WTC11 (cell line): ENCODE results near the gene ISG15. TPM values are rescaled to one million over a fixed set of nuclear protein-coding genes. Genes with fewer than 3 reads are reported as not detected.

ENCODE experiments used
- ATAC-seq: fragments of 200-7000 bp; cut with Tn5 transposase; 2 replicates; pipeline ENCODE4 v1.10.0; 2021; ENCODE audit warnings: mild to moderate bottlenecking, moderate library complexity
- CTCF ChIA-PET: fragments of 300-600 bp; sonication (Branson Sonifier 250); formaldehyde crosslinking; loops from one replicate; lab custom pipeline; 2021; ENCODE audit warnings: antibody characterized with exemption; lab: Charles Lee
- POLR2A ChIA-PET: fragments of 350-600 bp; sonication (Branson Sonifier 250); formaldehyde crosslinking; loops from one replicate; lab custom pipeline; 2021; ENCODE audit warnings: antibody characterized with exemption; lab: Charles Lee
- DNase-seq: peaks from one replicate; pipeline ENCODE4 v3.0.0; 2021; ENCODE audit warnings: low spot score
- H3K27ac Mint-ChIP-seq: 2 replicates; pipeline ENCODE4 v1.8.0; 2021; ENCODE audit warnings: mixed read lengths
- H3K27me3 Mint-ChIP-seq: 2 replicates; pipeline ENCODE4 v1.8.0; 2021; ENCODE audit warnings: low read depth, mild to moderate bottlenecking, moderate library complexity, mixed read lengths
- H3K36me3 Mint-ChIP-seq: 2 replicates; pipeline ENCODE4 v1.8.0; 2021; ENCODE audit warnings: mixed read lengths
- H3K4me1 Mint-ChIP-seq: 2 replicates; pipeline ENCODE4 v1.8.0; 2022; ENCODE audit warnings: mixed read lengths
- H3K4me3 Mint-ChIP-seq: 2 replicates; pipeline ENCODE4 v1.8.0; 2021; ENCODE audit warnings: mild to moderate bottlenecking, moderate library complexity, mixed read lengths
- H3K9me3 Mint-ChIP-seq: 2 replicates; pipeline ENCODE4 v1.8.0; 2021; ENCODE audit warnings: mixed read lengths
- ESRRA ChIP-seq: sonication (generic); formaldehyde crosslinking; IDR thresholded peaks from 2 replicates; pipeline ENCODE4 v1.8.1; 2022; ENCODE audit warnings: mild to moderate bottlenecking, missing genetic modification reagents, borderline replicate concordance
- KAT7 ChIP-seq: sonication (generic); formaldehyde crosslinking; IDR thresholded peaks from 2 replicates; pipeline ENCODE4 v1.8.1; 2023; ENCODE audit warnings: missing genetic modification reagents, mild to moderate bottlenecking, borderline replicate concordance
- SP1 ChIP-seq: sonication (generic); formaldehyde crosslinking; conservative IDR thresholded peaks from 2 replicates; pipeline ENCODE4 v1.8.1; 2022; ENCODE audit warnings: missing genetic modification reagents
- TEAD1 ChIP-seq: sonication (generic); formaldehyde crosslinking; IDR thresholded peaks from 2 replicates; pipeline ENCODE4 v1.8.0; 2022; ENCODE audit warnings: mild to moderate bottlenecking, missing genetic modification reagents
- ZBTB21 ChIP-seq: sonication (generic); formaldehyde crosslinking; IDR thresholded peaks from 2 replicates; pipeline ENCODE4 v1.8.1; 2023; ENCODE audit warnings: mild to moderate bottlenecking, missing genetic modification reagents, borderline replicate concordance
- ZNF263 ChIP-seq: sonication (generic); formaldehyde crosslinking; IDR thresholded peaks from 2 replicates; pipeline ENCODE4 v1.8.1; 2022; ENCODE audit warnings: low read depth, mild to moderate bottlenecking, moderate library complexity, missing genetic modification reagents
- total RNA-seq: library from RNA; stranded (reverse); gene quantifications from 3 replicates; pipeline ENCODE4 v1.2.3, GENCODE V29; 2021
- TF ChIP-seq, protein P1 (sequence below): fragments of 250-450 bp; sonication (Bioruptor Pico); IDR thresholded peaks from 2 replicates; pipeline ENCODE4 v1.9.0; 2021; ENCODE audit warnings: mild to moderate bottlenecking, borderline replicate concordance
- TF ChIP-seq, protein P2 (sequence below): sonication (generic); formaldehyde crosslinking; IDR thresholded peaks from 2 replicates; pipeline ENCODE4 v1.8.1; 2023; ENCODE audit warnings: mild to moderate bottlenecking, moderate library complexity, missing genetic modification reagents
- TF ChIP-seq, protein P3 (sequence below): sonication (generic); formaldehyde crosslinking; IDR thresholded peaks from 2 replicates; pipeline ENCODE4 v1.8.1; 2022; ENCODE audit warnings: mild to moderate bottlenecking, moderate library complexity, missing genetic modification reagents
- TF ChIP-seq, protein P4 (sequence below): sonication (generic); formaldehyde crosslinking; IDR thresholded peaks from 2 replicates; pipeline ENCODE4 v1.8.1; 2022; ENCODE audit warnings: low read depth, mild to moderate bottlenecking, moderate library complexity, missing genetic modification reagents, borderline replicate concordance
- TF ChIP-seq, protein P5 (sequence below): sonication (generic); formaldehyde crosslinking; IDR thresholded peaks from 2 replicates; pipeline ENCODE4 v1.8.1; 2023; ENCODE audit warnings: mild to moderate bottlenecking, missing genetic modification reagents, borderline replicate concordance

The ISG15 gene
- total RNA-seq, 1 experiment from 2014 or later, result 29.5 TPM

DNA sequence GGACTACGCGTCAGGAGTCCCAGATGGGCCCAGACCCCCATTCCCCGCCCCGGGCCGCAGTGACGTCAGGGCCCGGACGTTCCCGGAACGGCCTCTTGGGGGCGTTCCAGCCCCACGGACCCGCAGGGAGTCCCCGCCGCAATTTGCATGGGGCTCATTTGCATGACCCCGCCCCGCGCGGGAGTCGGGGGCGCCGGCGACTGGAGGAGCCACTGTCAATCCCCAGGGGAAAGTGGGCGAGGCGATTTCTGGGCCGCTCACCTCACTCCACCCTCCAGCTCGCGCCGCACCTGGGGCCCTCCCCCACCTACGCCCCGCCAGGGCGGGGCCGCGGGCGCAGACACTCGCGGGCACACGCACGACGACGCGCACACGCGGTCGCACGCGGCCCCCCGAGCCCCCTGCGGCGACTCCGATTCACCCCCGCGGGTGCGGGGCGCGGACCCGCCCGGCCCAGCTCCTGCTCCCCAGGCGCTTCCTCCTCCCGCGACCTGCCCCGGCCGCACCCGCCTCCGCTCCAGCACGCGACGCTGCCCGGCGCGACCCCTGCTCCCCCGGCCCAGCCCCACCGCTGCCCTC, 19.8 kb downstream of the ISG15 start (continued):
- TF ChIP-seq, protein P1, sequence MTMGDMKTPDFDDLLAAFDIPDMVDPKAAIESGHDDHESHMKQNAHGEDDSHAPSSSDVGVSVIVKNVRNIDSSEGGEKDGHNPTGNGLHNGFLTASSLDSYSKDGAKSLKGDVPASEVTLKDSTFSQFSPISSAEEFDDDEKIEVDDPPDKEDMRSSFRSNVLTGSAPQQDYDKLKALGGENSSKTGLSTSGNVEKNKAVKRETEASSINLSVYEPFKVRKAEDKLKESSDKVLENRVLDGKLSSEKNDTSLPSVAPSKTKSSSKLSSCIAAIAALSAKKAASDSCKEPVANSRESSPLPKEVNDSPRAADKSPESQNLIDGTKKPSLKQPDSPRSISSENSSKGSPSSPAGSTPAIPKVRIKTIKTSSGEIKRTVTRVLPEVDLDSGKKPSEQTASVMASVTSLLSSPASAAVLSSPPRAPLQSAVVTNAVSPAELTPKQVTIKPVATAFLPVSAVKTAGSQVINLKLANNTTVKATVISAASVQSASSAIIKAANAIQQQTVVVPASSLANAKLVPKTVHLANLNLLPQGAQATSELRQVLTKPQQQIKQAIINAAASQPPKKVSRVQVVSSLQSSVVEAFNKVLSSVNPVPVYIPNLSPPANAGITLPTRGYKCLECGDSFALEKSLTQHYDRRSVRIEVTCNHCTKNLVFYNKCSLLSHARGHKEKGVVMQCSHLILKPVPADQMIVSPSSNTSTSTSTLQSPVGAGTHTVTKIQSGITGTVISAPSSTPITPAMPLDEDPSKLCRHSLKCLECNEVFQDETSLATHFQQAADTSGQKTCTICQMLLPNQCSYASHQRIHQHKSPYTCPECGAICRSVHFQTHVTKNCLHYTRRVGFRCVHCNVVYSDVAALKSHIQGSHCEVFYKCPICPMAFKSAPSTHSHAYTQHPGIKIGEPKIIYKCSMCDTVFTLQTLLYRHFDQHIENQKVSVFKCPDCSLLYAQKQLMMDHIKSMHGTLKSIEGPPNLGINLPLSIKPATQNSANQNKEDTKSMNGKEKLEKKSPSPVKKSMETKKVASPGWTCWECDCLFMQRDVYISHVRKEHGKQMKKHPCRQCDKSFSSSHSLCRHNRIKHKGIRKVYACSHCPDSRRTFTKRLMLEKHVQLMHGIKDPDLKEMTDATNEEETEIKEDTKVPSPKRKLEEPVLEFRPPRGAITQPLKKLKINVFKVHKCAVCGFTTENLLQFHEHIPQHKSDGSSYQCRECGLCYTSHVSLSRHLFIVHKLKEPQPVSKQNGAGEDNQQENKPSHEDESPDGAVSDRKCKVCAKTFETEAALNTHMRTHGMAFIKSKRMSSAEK (CRISPR knock-in tag), result no peak
- no peak for TF ChIP-seq KAT7
- no peak for TF ChIP-seq ESRRA

DNA sequence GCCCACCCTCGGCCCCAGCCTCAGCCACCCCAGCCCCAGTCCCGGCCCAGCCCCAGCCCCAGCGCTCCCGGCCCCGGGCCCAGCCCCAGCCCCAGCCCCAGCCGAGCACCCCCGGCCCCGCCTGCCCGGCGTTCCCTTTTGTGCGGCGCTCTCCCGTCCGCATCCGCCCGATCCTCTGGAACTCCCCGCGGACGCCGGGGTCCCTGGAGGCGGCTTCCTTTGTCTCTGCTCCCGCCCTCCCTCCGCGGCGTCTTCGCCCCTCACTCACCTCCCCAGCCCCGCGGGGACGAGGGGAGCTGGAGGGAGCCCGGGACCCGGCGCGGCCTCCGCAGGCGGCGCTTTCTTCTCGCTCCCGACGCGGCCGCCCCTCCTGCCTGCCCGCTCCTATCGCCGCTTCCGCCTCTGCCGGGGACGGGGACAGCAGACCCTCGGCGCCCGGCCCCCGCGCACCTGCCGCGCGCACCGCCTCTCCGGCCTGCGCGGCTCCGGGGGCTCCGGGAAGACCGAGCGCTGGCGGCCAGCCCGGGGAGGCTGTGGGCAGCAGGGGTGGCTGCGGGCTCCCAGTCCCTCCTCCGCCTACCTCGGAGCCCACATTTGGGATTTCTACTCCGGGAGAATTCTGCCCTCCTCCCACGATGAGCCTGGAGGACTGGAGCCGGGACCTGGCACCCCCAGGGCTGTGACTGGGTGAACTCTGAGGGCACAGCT, 20.6 kb downstream of the ISG15 start:
- Mint-ChIP-seq H3K27me3 (peaks cover 39% of the 10 kb centered on the region), H3K4me3 (peak overlapping the region; percentile 67), H3K36me3 (peaks cover 5% of the 10 kb centered on the region; the same call in 1 of the 2 replicates), H3K9me3 (no peaks in the 10 kb centered on the region)
- POLR2A ChIA-PET, result interaction anchor here (0.8 to 1.6 kb wide), 3 partner anchors 9 to 83 kb away, joined by 3 to 4 read pairs (median 3); partner anchors contain the start of gene C1orf159
- DNase-seq, result peak; percentile 59
- peak; percentile 24 for ATAC-seq
- CTCF ChIA-PET, result interaction anchor here (0.6 to 4.3 kb wide), 37 partner anchors 7 to 271 kb away, joined by 3 to 57 read pairs (median 4); partner anchors contain the start of genes AGRN, HES4, ISG15 and NOC2L
- TF ChIP-seq, protein P2, sequence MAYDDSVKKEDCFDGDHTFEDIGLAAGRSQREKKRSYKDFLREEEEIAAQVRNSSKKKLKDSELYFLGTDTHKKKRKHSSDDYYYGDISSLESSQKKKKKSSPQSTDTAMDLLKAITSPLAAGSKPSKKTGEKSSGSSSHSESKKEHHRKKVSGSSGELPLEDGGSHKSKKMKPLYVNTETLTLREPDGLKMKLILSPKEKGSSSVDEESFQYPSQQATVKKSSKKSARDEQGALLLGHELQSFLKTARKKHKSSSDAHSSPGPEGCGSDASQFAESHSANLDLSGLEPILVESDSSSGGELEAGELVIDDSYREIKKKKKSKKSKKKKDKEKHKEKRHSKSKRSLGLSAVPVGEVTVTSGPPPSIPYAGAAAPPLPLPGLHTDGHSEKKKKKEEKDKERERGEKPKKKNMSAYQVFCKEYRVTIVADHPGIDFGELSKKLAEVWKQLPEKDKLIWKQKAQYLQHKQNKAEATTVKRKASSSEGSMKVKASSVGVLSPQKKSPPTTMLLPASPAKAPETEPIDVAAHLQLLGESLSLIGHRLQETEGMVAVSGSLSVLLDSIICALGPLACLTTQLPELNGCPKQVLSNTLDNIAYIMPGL (CRISPR knock-in tag), result peak; percentile 49; the same call in 1 of the 2 replicates
- TF ChIP-seq, protein P3, sequence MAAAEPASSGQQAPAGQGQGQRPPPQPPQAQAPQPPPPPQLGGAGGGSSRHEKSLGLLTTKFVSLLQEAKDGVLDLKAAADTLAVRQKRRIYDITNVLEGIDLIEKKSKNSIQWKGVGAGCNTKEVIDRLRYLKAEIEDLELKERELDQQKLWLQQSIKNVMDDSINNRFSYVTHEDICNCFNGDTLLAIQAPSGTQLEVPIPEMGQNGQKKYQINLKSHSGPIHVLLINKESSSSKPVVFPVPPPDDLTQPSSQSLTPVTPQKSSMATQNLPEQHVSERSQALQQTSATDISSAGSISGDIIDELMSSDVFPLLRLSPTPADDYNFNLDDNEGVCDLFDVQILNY (CRISPR knock-in tag), result 0 out of 2 replicates have a peak, but pooled peaks have one; percentile 14
- TF ChIP-seq TEAD1 (CRISPR knock-in tag) (no peak), SP1 (CRISPR knock-in tag) (0 out of 2 replicates have a peak, but pooled peaks have one; percentile 20)
- TF ChIP-seq, all 79 proteins: peak for 3
- Mint-ChIP-seq H3K27ac (no peak overlapping the region), H3K4me1 (peaks cover 10% of the 10 kb centered on the region)

DNA sequence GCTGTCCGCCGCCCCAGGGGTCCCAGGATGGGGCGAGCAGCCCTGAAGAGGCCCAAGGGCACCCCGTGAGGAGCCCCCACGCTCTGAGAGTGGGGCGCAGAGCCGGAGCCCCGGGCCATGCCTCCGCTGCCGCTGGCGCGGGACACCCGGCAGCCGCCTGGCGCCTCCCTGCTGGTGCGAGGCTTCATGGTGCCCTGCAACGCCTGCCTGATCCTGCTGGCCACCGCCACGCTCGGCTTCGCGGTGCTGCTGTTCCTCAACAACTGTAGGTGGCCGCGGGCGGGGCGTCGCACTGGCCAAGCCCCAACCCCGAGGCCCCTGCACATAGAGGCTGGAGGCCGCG, 21.1 kb downstream of the ISG15 start:
- TF ChIP-seq, protein P4, sequence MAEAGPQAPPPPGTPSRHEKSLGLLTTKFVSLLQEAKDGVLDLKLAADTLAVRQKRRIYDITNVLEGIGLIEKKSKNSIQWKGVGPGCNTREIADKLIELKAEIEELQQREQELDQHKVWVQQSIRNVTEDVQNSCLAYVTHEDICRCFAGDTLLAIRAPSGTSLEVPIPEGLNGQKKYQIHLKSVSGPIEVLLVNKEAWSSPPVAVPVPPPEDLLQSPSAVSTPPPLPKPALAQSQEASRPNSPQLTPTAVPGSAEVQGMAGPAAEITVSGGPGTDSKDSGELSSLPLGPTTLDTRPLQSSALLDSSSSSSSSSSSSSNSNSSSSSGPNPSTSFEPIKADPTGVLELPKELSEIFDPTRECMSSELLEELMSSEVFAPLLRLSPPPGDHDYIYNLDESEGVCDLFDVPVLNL (CRISPR knock-in tag), result no peak
- TF ChIP-seq ZBTB21 (no peak), ZNF263 (no peak), SP1 (CRISPR knock-in tag) (no peak)
- TF ChIP-seq, protein P5, sequence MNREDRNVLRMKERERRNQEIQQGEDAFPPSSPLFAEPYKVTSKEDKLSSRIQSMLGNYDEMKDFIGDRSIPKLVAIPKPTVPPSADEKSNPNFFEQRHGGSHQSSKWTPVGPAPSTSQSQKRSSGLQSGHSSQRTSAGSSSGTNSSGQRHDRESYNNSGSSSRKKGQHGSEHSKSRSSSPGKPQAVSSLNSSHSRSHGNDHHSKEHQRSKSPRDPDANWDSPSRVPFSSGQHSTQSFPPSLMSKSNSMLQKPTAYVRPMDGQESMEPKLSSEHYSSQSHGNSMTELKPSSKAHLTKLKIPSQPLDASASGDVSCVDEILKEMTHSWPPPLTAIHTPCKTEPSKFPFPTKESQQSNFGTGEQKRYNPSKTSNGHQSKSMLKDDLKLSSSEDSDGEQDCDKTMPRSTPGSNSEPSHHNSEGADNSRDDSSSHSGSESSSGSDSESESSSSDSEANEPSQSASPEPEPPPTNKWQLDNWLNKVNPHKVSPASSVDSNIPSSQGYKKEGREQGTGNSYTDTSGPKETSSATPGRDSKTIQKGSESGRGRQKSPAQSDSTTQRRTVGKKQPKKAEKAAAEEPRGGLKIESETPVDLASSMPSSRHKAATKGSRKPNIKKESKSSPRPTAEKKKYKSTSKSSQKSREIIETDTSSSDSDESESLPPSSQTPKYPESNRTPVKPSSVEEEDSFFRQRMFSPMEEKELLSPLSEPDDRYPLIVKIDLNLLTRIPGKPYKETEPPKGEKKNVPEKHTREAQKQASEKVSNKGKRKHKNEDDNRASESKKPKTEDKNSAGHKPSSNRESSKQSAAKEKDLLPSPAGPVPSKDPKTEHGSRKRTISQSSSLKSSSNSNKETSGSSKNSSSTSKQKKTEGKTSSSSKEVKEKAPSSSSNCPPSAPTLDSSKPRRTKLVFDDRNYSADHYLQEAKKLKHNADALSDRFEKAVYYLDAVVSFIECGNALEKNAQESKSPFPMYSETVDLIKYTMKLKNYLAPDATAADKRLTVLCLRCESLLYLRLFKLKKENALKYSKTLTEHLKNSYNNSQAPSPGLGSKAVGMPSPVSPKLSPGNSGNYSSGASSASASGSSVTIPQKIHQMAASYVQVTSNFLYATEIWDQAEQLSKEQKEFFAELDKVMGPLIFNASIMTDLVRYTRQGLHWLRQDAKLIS (CRISPR knock-in tag), result no peak
- Mint-ChIP-seq H3K27ac (no peak overlapping the region), H3K9me3 (no peaks in the 10 kb centered on the region), H3K4me3 (peak overlapping the region; percentile 67), H3K27me3 (peaks cover 44% of the 10 kb centered on the region), H3K36me3 (peaks cover 5% of the 10 kb centered on the region; the same call in 1 of the 2 replicates), H3K4me1 (peaks cover 10% of the 10 kb centered on the region)
- ChIA-PET POLR2A (interaction anchor here (1.5 to 1.6 kb wide), 2 partner anchors 10 to 82 kb away, joined by 3 to 4 read pairs; partner anchors contain the start of gene C1orf159), CTCF (interaction anchor here (0.7 to 4.3 kb wide), 10 partner anchors 10 to 92 kb away, joined by 4 to 57 read pairs (median 12); partner anchors contain the start of genes AGRN, HES4 and NOC2L)
- peak; percentile 45 for DNase-seq
- ATAC-seq, result no peak
